HG02571 (cell line): ENCODE measurements around the gene PRR20G.

Experiments used
- ATAC-seq: cut with Tn5 transposase; IDR thresholded peaks from one replicate; pipeline ENCODE4 v1.9.1; 2021; ENCODE audit warnings: mild to moderate bottlenecking, moderate library complexity; ENCODE audit not compliant: unreplicated experiment

The PRR20G gene

DNA sequence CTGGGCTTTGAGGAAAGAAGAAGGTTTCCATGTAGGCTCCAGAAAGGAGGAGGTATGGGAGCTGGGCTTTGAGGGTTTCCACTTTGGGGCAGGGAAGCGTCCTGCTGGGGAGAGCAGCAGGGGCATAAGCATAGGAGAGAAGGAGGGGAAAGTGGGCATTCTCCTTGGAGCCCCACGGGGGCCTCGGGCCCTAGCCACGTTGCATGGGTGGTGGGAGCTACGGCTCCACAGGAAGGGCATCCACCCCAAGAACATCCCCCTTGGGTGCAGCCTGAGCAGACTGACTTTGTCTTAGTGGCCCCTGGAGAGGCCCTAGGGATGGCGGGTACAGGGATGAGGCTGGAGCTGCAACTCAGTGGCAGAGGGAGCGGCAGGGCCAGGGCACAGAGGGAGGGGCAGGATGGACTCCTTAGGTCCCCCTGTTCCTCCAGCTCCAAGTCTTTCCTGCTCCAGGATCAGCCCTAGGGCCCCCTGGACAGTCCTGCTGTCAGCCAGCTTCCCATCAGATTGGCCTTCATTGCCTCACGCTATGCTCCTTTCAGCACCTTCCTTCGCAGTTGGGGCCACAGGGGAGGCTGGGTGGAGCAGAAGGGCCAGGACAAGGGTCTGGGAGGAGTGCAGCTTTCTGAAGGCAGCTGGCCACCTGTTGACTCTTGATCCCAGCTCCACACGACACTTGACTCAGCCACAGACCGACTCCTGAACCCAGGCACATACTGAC, 22.9 kb downstream of the PRR20G start:
- no peak for ATAC-seq

DNA sequence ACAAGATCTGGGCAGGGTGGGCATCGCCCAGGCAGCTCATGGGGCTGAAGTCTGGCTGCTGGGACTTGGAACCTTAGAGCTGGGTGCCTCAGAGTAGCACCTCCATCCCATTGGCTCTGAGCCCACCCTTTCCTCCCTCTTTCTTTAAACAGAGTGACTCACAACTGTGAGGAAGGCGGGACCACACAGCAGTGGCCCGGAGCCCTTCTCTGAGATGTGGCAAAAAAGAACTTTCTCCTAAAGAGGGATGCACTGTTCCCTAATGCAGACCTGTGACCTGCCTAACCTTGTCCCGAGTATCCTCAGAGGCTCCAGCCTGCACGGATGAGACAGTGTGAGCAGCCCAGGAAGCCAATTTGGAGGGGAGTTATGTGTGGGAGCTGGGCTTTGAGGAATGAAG, 23.6 kb downstream of the PRR20G start:
- ATAC-seq: no peak

GRCh38 chr3:127263586-127264231, 24.1 kb downstream of the PRR20G start:
- ATAC-seq: no peak

- ATAC-seq: no peak
Observed at GRCh38 chr3:127263037-127263436, 24.8 kb downstream of the PRR20G start.

DNA sequence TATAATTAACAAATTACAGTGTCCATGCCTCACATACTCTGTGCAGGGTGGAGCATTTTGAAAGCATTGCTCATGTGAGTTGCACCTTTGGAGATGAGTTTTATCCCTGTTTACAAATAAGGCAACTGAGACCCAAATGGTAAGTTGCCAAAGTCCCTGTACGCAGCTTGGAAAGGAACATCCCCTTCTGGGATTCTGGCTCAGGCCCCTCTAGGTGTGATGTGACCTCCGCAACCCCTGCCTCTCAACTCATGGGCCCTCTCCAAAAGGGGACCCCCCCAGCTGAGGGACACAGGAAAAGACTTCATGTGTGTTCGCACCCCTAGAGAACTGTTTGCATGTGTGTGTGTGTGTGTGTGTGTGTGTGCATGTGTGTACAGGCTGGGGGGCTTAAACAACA, 25.3 kb downstream of the PRR20G start:
- no peak for ATAC-seq

GRCh38 chr3:127261925-127262324, 25.9 kb downstream of the PRR20G start:
- no peak for ATAC-seq

DNA sequence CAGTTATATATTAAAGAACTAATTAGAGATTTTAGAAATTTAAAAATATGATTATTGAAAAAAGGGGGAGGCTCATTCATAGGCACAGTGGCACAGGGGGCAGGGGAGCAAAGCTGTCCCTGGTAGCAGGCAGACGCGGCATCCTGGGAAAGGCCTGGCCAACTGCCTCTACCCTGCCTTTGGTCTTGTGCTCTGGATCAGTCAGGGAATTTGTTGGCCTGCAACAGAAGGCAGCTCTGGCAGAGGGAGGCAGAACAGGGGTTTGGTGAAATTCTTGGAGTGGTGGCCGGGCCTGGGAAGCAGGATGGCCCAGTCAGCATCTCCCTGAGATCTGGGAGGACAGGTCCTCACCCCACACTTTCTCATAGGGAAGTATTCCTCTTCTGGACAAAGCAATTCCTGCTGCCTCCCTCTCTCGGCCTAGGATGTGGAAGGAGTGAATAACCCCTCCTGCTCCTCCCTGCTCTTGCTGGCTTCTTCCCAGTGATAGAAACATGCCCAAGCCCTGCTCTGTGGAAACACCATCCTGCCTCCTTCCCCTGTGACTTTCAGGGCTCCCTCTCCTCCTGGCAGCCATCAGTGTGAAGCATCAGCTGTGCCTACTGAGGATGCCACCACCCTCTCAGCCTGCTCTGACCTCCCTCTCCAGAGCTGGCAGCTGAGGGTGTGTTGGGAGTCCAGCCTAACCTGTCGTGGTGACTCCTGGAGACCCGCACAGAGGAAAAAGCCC, 26.9 kb downstream of the PRR20G start:
- ATAC-seq: no peak

DNA sequence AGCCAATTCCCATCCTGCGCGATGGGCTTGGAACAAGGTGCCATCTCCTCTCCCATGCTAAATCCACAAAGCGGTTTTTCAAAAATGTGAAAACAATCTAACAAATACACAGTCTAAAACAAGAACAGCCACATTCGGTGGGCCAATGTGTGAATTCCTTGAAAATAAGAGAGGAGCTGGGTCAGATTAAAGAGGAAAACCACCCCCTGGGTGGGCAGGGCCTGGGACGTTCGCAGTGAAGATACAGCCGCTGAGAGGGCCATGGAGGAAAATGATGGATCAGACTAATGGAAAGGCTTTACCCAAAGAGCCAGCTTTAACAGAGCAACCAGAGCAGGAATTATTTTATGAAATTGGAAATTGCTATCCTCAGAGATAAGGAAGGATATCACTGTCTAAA, 27.4 kb downstream of the PRR20G start:
- ATAC-seq: no peak

GRCh38 chr3:127259882-127260281, 28.0 kb downstream of the PRR20G start:
- ATAC-seq: no peak

GRCh38 chr3:127258733-127259132, 29.1 kb downstream of the PRR20G start:
- ATAC-seq: no peak

- ATAC-seq: no peak
Observed at GRCh38 chr3:127257351-127257750, 30.5 kb downstream of the PRR20G start.

DNA sequence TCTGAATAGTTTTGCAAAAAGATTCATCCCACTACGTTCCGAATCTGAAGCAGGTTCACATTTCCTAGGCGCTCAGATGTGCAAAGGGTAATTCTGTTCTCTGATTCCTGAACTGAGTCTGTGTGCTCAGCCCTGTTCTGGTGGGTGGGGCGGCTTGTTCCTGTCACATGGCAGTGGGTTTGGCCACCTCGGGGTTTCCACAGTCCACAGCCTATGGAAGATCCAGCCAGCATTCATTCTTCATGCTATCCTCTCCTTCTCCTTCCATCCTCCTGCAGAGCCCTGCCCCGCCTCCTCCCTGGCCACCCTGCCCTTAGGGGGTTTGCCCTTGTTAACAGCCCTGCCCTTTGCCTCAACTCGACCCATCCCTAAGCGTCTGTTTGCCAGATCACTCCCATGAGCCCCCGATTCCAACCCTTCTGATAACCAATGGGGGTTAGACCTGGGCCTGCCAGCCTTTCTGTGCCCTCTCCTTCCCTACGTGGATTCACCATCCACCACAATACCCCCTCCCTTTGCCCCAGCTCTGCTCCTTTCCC, 31.0 kb downstream of the PRR20G start:
- no peak for ATAC-seq

DNA sequence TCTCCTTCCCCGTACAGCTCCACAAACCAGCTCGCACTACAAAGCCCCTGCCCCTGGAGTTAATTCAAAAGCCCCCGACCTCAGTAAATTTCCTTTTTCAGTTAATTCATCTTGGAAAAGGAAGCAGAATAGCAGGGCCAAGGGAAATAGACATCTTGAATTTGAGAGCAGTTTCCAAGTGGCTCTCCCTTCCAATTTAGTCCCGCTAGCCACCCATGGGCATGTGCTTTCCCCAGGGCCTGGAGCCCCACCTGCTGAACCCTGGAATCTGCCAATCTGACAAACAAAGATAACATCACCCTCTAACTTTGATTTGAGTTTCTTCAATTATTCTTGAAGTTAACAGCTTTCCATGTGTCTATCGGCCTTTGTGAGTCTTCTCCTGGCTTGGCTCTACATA, 31.7 kb downstream of the PRR20G start:
- ATAC-seq: no peak

GRCh38 chr3:127255516-127255915, 32.3 kb downstream of the PRR20G start:
- ATAC-seq: no peak

- ATAC-seq: no peak
Observed at GRCh38 chr3:127254730-127255129, 33.1 kb downstream of the PRR20G start.

- no peak for ATAC-seq
Observed at GRCh38 chr3:127254033-127254644, 33.7 kb downstream of the PRR20G start.

- no peak for ATAC-seq
Observed at GRCh38 chr3:127253491-127253890, 34.4 kb downstream of the PRR20G start.

GRCh38 chr3:127252446-127252845, 35.4 kb downstream of the PRR20G start:
- no peak for ATAC-seq

- no peak for ATAC-seq
Observed at GRCh38 chr3:127250032-127250431, 37.8 kb downstream of the PRR20G start.

DNA sequence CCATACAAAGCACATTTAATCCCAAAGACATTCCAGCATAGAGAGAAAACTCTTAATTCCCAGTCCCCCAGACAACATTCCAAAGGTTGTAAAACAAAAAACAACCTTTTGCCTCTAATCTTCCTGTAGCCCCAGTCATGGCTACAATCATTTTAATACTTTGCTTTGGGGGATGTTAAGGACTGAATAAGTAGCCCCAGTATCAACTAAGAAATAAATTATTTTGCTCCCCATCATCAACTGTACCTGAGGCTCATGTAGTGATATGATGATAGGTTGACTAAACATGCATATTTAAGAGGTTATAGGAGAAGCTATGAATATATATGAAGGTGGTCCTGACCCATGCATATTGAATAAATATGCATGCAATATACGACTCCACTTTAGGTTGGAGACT, 40.6 kb downstream of the PRR20G start:
- no peak for ATAC-seq

DNA sequence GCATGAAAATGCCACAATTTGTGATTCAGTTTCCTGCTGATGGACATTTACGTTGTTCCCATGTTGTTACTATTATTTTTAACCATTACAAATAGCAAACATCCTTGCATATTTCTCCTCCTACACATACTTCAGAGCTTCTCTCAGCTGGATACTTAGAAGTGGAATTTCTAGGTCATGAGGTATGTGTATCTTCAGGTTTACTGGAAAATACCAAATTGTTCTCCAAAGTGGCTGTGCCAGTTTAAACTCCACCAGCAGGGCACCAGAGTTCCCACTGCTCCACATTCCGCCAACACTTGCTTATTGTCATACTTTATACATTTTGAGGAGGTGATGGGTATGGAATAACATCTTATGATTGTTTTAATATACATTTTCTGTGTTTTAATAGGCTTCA, 49.2 kb downstream of the PRR20G start:
- ATAC-seq: no peak
